Right cardiac atrium (tissue), 5 donors: ENCODE data around the gene AEBP2. TPM values are rescaled to one million over a fixed set of nuclear protein-coding genes. Genes with fewer than 3 reads are reported as not detected.
"Not testable (repeated sequence)": the region's sequence is repeated elsewhere in the genome, so short reads cannot be mapped to it uniquely, and the experiment has no call there.

Experiments used
- ATAC-seq, 2 donors: fragments of 200-7000 bp; cut with Tn5 transposase; one replicate each; pipeline versions ENCODE4 v1.8.0 to v1.9.1; 2020; ENCODE audit warnings: moderate library complexity in 2 of 2, mild to moderate bottlenecking in 1 of 2
- DNase-seq, 3 donors: peaks; one replicate each; pipeline ENCODE4 v3.0.0-alpha.2; 2020
- H3K27ac ChIP-seq: one replicate; pipeline ENCODE4 v1.5.1; 2013; ENCODE audit warnings: mild to moderate bottlenecking, low read length, control low read depth, moderate library complexity
- H3K27me3 ChIP-seq: one replicate; pipeline ENCODE4 v1.6.1; 2013; ENCODE audit not compliant: control insufficient read depth, insufficient read depth
- H3K4me1 ChIP-seq: one replicate; pipeline ENCODE4 v1.6.1; 2013; ENCODE audit warnings: low read length; ENCODE audit not compliant: control insufficient read depth, insufficient read depth
- H3K4me3 ChIP-seq: one replicate; pipeline ENCODE4 v1.5.1; 2013; ENCODE audit warnings: low read length, control low read depth
- H3K9me3 ChIP-seq: one replicate; pipeline ENCODE4 v1.6.1; 2013; ENCODE audit warnings: low read length; ENCODE audit not compliant: control insufficient read depth
- WGBS: extraction: QIAGEN DNeasy Blood & Tissue Kit; methylation state at CpG from one replicate; pipeline ENCODE4 v1.1.7; 2013; 5-methylcytosine and 5-hydroxymethylcytosine counted together
- intact Hi-C, 4 donors: fragments of 100-400 bp; cut with DNase I; formaldehyde crosslinking; loops; one replicate each; pipeline versions ENCODE4 v1.11.0 to v1.14.0; 2022 to 2023
- polyA plus RNA-seq: library from polyadenylated mRNA; stranded (reverse); fragments of 200-250 nt; gene quantifications from one replicate; pipeline ENCODE4 v1.2.3, GENCODE V29; 2013
- total RNA-seq, 4 donors: library from RNA; stranded (reverse); fragmentation: NEBNext Ultra II Directional; extraction: Animal tissue kit (Norgen Biotek cat#: 25700); gene quantifications; one replicate each; pipeline ENCODE4 v1.2.1, GENCODE V29; 2021
- donor health status: healthy with polysubstance abuse.
- donor health status: DM: no; HTN: yes; CAD: no.
- donor health status: DM: no; HTN: no; CAD: no.
- donor health status: DM: no; HTN: yes; CAD: no; lungs with severe emphysema.
- donor health status: DM: yes; HTN: yes; CAD: no.

The AEBP2 gene
- total and polyA plus RNA-seq, 5 donors: 11.9 to 35.3 (median 34.0) TPM

DNA sequence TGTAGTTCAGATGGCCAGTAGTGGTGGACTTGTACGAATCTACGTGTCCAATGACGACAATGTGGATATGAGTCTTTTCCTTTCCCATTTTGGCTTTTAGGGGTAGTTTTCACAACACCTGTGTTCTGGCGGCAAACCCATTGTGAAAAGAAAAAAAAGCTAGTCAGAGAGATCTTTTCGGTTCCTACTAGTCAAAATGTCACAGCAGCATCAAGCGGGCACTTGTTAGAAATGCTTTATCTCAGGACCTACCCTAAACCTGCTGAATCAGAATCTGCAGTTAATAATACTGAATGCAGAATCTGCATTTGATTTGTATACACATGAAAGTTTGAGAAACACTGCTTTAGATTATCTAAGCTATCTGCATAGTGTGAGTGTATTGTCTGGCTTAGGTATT is 18.3 kb downstream of the AEBP2 start:
- Histone ChIP-seq H3K9me3 (no peaks in the 10 kb centered on the region), H3K4me1 (peaks cover 13% of the 10 kb centered on the region), H3K27ac (no peak overlapping the region), H3K4me3 (no peak overlapping the region), H3K27me3 (no peaks in the 10 kb centered on the region)
- DNase-seq (no peak), ATAC-seq (no peak)
- intact Hi-C loops: no loop called here
- 97% methylated on average over 6 of the region's 6 CpGs for WGBS

DNA sequence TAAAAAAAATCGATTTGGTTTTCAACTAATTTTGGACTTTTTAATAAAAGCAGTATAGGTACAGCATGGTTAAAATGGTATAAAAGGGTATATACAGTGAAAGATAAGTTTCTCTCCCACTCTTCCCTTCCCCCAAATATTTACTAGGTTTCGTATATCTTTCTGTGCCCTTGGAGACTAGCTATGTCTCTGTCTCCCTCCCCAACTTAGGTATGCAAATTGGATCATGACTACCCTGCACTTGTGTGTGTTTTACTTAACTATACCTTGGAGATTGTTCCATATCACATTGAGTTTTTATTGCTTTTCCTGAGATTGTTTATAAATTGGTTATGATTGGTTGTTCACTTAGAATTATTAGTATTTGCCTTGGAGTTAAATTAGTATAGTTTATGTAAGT is 19.4 kb downstream of the AEBP2 start:
- no peak overlapping the region for H3K4me3 ChIP-seq
- intact Hi-C loops: no loop called here
- no peaks in the 10 kb centered on the region for H3K27me3 ChIP-seq
- H3K9me3 ChIP-seq: no peaks in the 10 kb centered on the region
- DNase-seq (no peak), ATAC-seq (no peak)
- H3K4me1 ChIP-seq: peaks cover 13% of the 10 kb centered on the region
- no peak overlapping the region for H3K27ac ChIP-seq
- 86% methylated on average over 2 of the region's 2 CpGs for WGBS

DNA sequence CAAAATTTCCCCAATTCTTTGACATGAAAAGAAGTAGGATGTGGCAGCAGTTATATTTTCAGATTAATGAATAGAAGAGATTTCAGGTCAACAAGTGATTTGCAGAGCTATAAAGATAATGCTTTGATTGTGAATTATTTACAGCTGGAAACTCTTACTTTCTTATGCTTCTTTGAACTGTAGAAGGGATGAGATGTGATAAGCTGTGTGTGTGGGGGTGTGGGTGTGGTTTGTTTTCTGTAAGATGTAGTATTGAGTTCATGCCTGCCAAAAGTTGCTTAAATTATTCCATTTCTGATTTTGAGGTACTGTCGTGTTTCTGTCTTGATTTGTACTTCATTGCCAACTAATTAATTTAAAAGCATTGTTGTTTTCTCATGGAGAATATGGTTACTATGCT is 22.7 kb downstream of the AEBP2 start:
- WGBS: 22% methylated on average over 1 of the region's 1 CpG
- ATAC-seq: peak in 1 of 2 donors; percentile 74
- H3K9me3 ChIP-seq: no peaks in the 10 kb centered on the region
- no peak for DNase-seq
- H3K4me3 ChIP-seq: no peak overlapping the region
- no peaks in the 10 kb centered on the region for H3K27me3 ChIP-seq
- no peak overlapping the region for H3K27ac ChIP-seq
- H3K4me1 ChIP-seq: peaks cover 8% of the 10 kb centered on the region
- intact Hi-C loops: no loop called here

DNA sequence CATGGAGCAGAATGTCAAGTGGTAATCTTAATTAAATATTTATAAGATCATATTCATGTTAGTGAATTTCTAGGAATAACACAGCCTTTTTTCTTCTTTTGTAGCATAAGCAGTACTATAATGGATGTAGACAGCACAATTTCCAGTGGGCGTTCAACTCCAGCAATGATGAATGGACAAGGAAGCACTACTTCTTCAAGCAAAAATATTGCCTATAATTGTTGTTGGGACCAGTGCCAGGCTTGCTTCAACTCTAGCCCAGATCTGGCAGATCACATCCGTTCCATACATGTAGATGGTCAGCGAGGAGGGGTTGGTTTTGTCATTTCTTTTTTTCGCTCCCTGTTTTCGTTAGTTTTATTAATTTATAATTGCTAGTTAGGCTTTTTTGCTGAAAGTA is 23.1 kb downstream of the AEBP2 start:
- H3K4me3 ChIP-seq: no peak overlapping the region
- no peak overlapping the region for H3K27ac ChIP-seq
- 59% methylated on average over 5 of the region's 5 CpGs for WGBS
- peaks cover 4% of the 10 kb centered on the region for H3K4me1 ChIP-seq
- no peaks in the 10 kb centered on the region for H3K27me3 ChIP-seq
- intact Hi-C loops: no loop called here
- ATAC-seq (no peak), DNase-seq (no peak)
- H3K9me3 ChIP-seq: no peaks in the 10 kb centered on the region

DNA sequence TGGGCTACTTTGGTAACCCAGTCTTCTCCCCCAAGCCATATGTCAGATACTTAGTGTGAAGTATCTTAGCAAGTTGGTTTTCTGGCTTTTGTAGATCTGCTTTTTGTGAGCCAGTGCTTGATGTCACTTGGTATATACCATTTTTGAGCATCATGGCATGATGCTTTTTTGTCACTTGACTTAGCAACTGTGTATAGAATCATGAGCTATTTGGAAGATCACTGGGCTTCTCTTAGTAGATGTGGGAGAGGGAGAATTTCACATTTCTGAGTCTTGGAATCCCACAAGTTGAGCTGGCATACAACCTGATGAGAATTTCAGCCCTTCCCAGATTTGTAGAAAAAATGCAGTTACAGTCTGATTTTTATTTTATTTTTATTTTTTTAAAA is 24.9 kb downstream of the AEBP2 start:
- Histone ChIP-seq H3K4me3 (no peak overlapping the region), H3K9me3 (no peaks in the 10 kb centered on the region), H3K27ac (no peak overlapping the region), H3K4me1 (peaks cover 1% of the 10 kb centered on the region), H3K27me3 (no peaks in the 10 kb centered on the region)
- ATAC-seq (no peak), DNase-seq (no peak)
- intact Hi-C loops: no loop called here

DNA sequence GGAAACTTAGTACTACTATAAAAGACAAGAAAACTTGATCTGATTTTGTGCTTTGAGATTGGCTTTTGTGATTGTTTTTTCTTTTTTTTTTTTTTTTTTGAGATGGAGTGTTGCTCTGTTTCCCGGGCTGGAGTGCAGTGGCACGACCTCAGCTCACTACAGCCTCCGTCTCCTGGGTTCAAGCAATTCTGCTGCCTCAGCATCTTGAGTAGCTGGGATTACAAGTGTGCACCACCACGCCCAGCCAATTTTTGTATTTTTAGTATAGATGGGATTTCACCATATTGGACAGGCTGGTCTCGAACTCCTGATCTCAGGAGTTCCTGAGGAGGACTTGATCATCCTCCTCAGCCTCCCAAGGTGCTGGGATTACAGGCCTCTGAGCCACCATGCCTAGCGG is 26.4 kb downstream of the AEBP2 start:
- Histone ChIP-seq H3K27me3 (no peaks in the 10 kb centered on the region), H3K4me3 (no peak overlapping the region), H3K4me1 (peaks cover 1% of the 10 kb centered on the region), H3K9me3 (no peaks in the 10 kb centered on the region), H3K27ac (no peak overlapping the region)
- 95% methylated on average over 6 of the region's 6 CpGs for WGBS
- DNase-seq (no peak), ATAC-seq (no peak)
- intact Hi-C loops: no loop called here

DNA sequence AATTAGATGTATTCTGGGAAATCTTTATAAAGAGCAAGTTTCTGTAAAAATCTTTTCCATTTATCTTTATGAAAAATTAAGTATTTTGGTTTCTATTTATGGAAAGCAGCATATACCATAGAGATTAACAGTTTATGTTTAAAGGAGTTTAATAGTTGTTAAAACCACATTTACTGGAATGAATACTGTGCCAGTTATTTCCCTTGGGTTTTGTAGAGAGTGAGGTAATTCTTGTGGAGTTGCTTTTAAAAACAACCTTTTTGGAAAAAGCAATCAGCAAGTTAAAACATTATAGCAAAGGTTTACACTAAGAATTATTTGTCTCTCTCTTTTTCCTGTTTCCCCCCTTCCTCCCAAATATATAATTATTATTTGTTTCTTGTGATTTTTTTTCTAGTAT is 34.9 kb downstream of the AEBP2 start:
- Histone ChIP-seq H3K4me1 (no peaks in the 10 kb centered on the region), H3K4me3 (no peak overlapping the region), H3K27ac (no peak overlapping the region), H3K27me3 (no peaks in the 10 kb centered on the region), H3K9me3 (no peaks in the 10 kb centered on the region)
- DNase-seq (no peak), ATAC-seq (no peak)
- intact Hi-C loops: no loop called here

DNA sequence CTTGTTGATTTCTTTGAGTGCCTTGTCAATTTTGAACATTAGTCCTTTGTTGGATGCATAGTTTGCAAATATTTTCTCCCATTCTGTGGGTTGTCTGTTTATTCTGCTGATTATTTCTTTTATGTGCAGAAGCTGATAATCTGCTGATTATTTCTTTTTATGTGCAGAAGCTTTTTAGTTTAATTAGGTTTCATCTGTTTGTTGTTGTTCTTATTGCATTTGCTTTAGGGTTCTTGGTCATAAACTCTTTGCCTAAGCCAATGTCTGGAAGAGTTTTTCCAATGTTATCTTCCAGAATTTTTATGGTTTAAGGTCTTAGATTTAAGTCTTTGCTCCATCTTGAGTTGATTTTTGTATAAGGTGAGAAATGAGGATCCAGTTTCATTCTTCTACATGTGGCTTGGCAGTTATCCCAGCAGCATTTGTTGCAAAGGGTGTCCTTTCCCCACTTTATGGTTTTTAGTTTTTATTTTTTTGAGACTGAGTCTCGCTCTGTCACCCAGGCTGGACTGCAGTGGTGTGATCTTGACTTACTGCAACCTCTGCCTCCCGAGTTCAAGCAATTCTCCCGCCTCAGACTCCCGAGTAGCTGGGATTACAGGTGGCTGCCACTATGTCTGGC is 36.7 kb downstream of the AEBP2 start:
- ATAC-seq, H3K4me3 ChIP-seq, H3K27me3 ChIP-seq, H3K27ac ChIP-seq, DNase-seq, intact Hi-C loops, H3K4me1 ChIP-seq, H3K9me3 ChIP-seq: not testable (repeated sequence)
- WGBS: 96% methylated on average over 4 of the region's 4 CpGs

DNA sequence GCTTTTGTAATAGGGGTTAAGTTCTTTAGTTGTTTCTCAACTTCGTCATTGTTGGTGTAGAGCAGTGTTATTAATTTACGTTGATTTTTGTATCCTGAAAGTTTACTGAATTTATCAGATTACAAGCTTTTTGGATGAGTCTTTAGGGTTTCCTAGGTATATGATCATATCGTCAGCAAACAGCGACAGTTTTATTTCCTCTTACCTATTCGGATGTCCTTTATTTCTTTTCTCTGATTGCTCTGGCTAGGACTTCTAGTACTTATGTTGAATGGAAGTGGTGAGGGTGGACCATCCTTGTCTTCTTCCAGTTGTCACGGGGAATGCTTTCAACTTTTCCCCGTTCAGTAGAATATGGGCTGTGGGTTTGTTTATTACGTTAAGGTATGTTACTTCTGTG is 37.8 kb downstream of the AEBP2 start:
- Histone ChIP-seq H3K4me3 (no peak overlapping the region), H3K9me3 (no peaks in the 10 kb centered on the region), H3K27ac (no peak overlapping the region), H3K4me1 (peaks cover 2% of the 10 kb centered on the region), H3K27me3 (no peaks in the 10 kb centered on the region)
- WGBS: 97% methylated on average over 8 of the region's 8 CpGs
- DNase-seq: no peak
- no peak for ATAC-seq
- intact Hi-C loops: no loop called here

DNA sequence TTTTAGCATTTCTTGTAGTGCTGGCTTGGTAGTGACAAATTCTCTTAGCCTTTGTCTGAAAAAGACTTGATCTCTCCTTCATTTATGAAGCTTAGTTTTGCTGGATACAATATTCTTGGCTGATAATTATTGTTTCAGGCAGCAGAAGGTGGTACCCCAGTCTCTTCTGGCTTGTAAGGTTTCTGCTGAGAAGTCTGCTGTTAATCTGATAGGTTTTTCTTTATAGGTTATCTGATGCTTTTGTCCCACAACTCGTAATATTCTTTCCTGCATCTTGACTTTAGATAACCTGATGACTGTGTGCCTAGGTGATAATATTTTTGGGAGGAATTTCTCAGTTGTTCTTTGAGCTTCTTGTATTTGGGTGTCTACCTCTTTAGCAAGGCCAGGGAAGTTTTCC is 41.2 kb downstream of the AEBP2 start:
- no peak overlapping the region for H3K4me3 ChIP-seq
- H3K4me1 ChIP-seq: peaks cover 9% of the 10 kb centered on the region
- WGBS: 89% methylated on average over 1 of the region's 1 CpG
- intact Hi-C loops: no loop called here
- ATAC-seq (no peak), DNase-seq (no peak)
- no peaks in the 10 kb centered on the region for H3K9me3 ChIP-seq
- no peaks in the 10 kb centered on the region for H3K27me3 ChIP-seq
- no peak overlapping the region for H3K27ac ChIP-seq

DNA sequence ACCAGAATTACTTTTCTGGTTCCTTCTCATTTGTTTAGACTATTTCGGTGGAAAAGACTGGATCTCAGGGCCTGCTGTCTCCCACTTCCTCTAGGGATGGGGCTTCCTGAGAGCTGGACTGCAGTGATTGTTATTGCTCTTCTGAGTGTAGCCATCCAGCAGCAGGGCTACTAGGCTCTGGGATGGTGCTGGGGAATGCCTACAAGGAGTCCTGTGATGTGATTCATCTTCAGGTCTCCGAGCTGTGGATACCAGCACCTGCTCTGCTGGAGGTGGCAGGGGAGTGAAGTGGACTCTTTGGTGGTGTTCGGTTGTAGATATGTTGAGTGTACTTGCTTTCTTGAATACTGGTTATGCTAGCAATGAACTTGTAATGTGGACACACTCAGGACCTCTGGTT is 42.7 kb downstream of the AEBP2 start:
- 83% methylated on average over 3 of the region's 3 CpGs for WGBS
- H3K27ac ChIP-seq: no peak overlapping the region
- H3K9me3 ChIP-seq: no peaks in the 10 kb centered on the region
- intact Hi-C loops: no loop called here
- no peaks in the 10 kb centered on the region for H3K27me3 ChIP-seq
- H3K4me3 ChIP-seq: no peak overlapping the region
- peaks cover 9% of the 10 kb centered on the region for H3K4me1 ChIP-seq
- no peak for ATAC-seq
- DNase-seq: no peak

DNA sequence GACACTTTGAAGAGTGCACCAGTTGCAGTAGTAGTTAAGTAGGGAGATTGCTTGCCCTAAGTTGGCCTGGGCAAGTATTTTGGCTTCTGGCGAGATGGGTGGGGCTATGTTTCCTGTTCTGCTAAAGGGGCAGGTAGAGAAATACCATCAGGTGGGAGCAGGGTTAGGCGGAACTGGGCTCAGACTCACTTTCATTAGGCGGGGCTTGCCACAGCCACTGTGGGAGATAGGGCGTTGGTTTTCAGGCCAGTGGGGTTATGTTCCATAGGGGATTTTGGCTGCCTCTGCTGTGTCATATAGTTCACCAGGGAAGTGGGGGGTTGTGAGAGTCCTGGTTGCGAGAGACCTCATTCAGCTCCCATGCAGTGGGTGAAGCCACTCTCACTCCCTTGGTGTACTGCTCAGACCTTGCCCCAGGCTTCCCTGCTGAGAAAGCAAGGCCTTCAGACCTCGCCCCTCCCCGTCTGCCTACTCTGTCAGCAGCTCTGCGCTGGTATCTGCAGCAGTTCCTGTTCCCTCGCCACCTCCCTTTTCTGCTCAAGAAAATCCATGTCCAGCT is 43.3 kb downstream of the AEBP2 start:
- peak; percentile 84 to 90 for ATAC-seq
- Histone ChIP-seq H3K9me3 (no peaks in the 10 kb centered on the region), H3K4me1 (peaks cover 9% of the 10 kb centered on the region), H3K4me3 (no peak overlapping the region), H3K27ac (no peak overlapping the region), H3K27me3 (no peaks in the 10 kb centered on the region)
- DNase-seq: peak; percentile 51 to 74 (median 56)
- intact Hi-C loops: no loop called here
- 76% methylated on average over 9 of the region's 9 CpGs for WGBS
